ENCODE results near the gene ARL15. TPM values are rescaled to one million over a fixed set of nuclear protein-coding genes. Genes with fewer than 3 reads are reported as not detected.

ARL15 gene
- total RNA-seq, 1 experiment from 2014 or later = 13.0 TPM

GRCh38 chr5:53913941-53914340 is 396.4 kb downstream of the ARL15 start:
- H3K27me3 ChIP-seq (ENCODE audit: insufficient read depth, low read length) = no peaks in the 10 kb centered on the region
- no peak overlapping the region for H3T11ph ChIP-seq (ENCODE audit: low read length)
- H3K4me1 ChIP-seq (ENCODE audit: insufficient read depth, low read length) = no peaks in the 10 kb centered on the region
- DNase-seq = no peak
- H4K91ac ChIP-seq (ENCODE audit: insufficient read length, low read depth, low read length) = no peak overlapping the region
- no peaks in the 10 kb centered on the region for H3K79me1 ChIP-seq (ENCODE audit: insufficient read depth, low read depth, low read length, poor library complexity, severe bottlenecking)
- H3K56ac ChIP-seq (ENCODE audit: insufficient read length, low read depth, low read length) = no peak overlapping the region
- no peak for TF ChIP-seq CTCF (conservative IDR thresholded peaks at IDR 0.05)
- no peak overlapping the region for H2BK15ac ChIP-seq (ENCODE audit: low read depth, low read length)
- no peaks in the 10 kb centered on the region for H3K79me2 ChIP-seq (ENCODE audit: insufficient read depth, low read length)
- no peaks in the 10 kb centered on the region for H4K20me1 ChIP-seq (ENCODE audit: control insufficient read depth, insufficient read depth, insufficient read length)
- H2AK5ac ChIP-seq (ENCODE audit: insufficient read length, low read length) = no peak overlapping the region
- no peak overlapping the region for H4K8ac ChIP-seq (replicated peaks; ENCODE audit: insufficient read length, low read depth, low read length)
- no peak overlapping the region for H3K27ac ChIP-seq (ENCODE audit: insufficient read length, low read depth, low read length)
- no peak overlapping the region for H3K18ac ChIP-seq (ENCODE audit: insufficient read length, low read depth, low read length)
- H3K27ac Mint-ChIP-seq = peak overlapping the region in 1 of 3 experiments; percentile 18; a peak in 1 of 7 replicates
- no peak overlapping the region for H2BK5ac ChIP-seq (ENCODE audit: insufficient read length, low read length)
- no peak overlapping the region for H3K4me3 Mint-ChIP-seq
- no CpG with 5 or more reads among the region's 1 CpG for WGBS (ENCODE audit: extremely low coverage, insufficient read length, low lambda C conversion rate)
- H3K9ac ChIP-seq (ENCODE audit: extremely low read depth, insufficient read length, low read length) = no peak overlapping the region
- H3K14ac ChIP-seq (ENCODE audit: insufficient read depth, low read length) = no peak overlapping the region
- no peak overlapping the region for H2BK120ac ChIP-seq (ENCODE audit: low read depth, low read length, poor library complexity, severe bottlenecking)
- no peaks in the 10 kb centered on the region for H3K9me3 Mint-ChIP-seq
- H4K5ac ChIP-seq (ENCODE audit: insufficient read length, low read depth, low read length) = no peak overlapping the region
- H3K23ac ChIP-seq (ENCODE audit: insufficient read length, low read depth, low read length) = no peak overlapping the region
- no peak overlapping the region for H3K4me2 ChIP-seq (ENCODE audit: insufficient read depth, insufficient read length, low read length)
- no peaks in the 10 kb centered on the region for H3K23me2 ChIP-seq (ENCODE audit: insufficient read length, low read depth, low read length, poor library complexity, severe bottlenecking)
- H3K4ac ChIP-seq (ENCODE audit: low read depth, low read length) = no peak overlapping the region
- H3K36me3 Mint-ChIP-seq (ENCODE audit: insufficient read depth in 1 of 3, low read depth in 3 of 3) = no peaks in the 10 kb centered on the region
- no peaks in the 10 kb centered on the region for H3K9me3 ChIP-seq (ENCODE audit: control insufficient read depth, low read depth, low read length)
- peaks cover 12% of the 10 kb centered on the region in 2 experiments for H3K4me1 Mint-ChIP-seq
- no peaks in the 10 kb centered on the region for H3K27me3 Mint-ChIP-seq (ENCODE audit: low read depth)
- no peak overlapping the region for H2AFZ ChIP-seq (ENCODE audit: low read length)
- H2BK12ac ChIP-seq (ENCODE audit: insufficient read length, low read depth, low read length) = no peak overlapping the region
- no peak overlapping the region for H2BK20ac ChIP-seq (ENCODE audit: low read depth, low read length, poor library complexity, severe bottlenecking)
